Parathyroid adenoma (tissue), 2 donors: ENCODE measurements around the gene LMO4.

Experiments
- H2AFZ ChIP-seq: fragments of 300-600 bp; sonication (generic); one replicate; pipeline ENCODE4 v1.7.0; 2017; ENCODE audit warnings: antibody characterized with exemption, mild to moderate bottlenecking
- H3K27ac ChIP-seq: fragments of 300-600 bp; sonication (generic); one replicate; pipeline ENCODE4 v1.7.0; 2017
- H3K27me3 ChIP-seq: fragments of 300-600 bp; sonication (generic); one replicate; pipeline ENCODE4 v1.7.0; 2017; ENCODE audit warnings: low read length; ENCODE audit not compliant: control insufficient read depth, insufficient read depth
- H3K36me3 ChIP-seq: fragments of 300-600 bp; sonication (generic); one replicate; pipeline ENCODE4 v1.7.0; 2017; ENCODE audit warnings: low read length; ENCODE audit not compliant: control insufficient read depth, insufficient read depth
- H3K4me1 ChIP-seq: fragments of 300-600 bp; sonication (generic); one replicate; pipeline ENCODE4 v1.7.0; 2017; ENCODE audit warnings: control low read depth
- H3K4me2 ChIP-seq: fragments of 300-600 bp; sonication (generic); one replicate; pipeline ENCODE4 v1.7.0; 2017; ENCODE audit warnings: low read length
- H3K4me3 ChIP-seq: fragments of 300-600 bp; sonication (generic); one replicate; pipeline ENCODE4 v1.7.0; 2017; ENCODE audit warnings: low read depth, low read length
- H3K79me2 ChIP-seq: fragments of 300-600 bp; sonication (generic); one replicate; pipeline ENCODE4 v1.7.0; 2017; ENCODE audit warnings: control low read depth
- H3K9ac ChIP-seq: fragments of 300-600 bp; sonication (generic); one replicate; pipeline ENCODE4 v1.7.0; 2017; ENCODE audit warnings: mild to moderate bottlenecking
- H3K9me3 ChIP-seq: fragments of 300-600 bp; sonication (generic); one replicate; pipeline ENCODE4 v1.7.0; 2017; ENCODE audit warnings: low read length; ENCODE audit not compliant: control insufficient read depth
- CTCF ChIP-seq: fragments of 300-600 bp; sonication (generic); IDR thresholded peaks from one replicate; pipeline ENCODE4 v1.7.0; 2017; ENCODE audit warnings: antibody characterized with exemption, mild to moderate bottlenecking
- donor health status: primary hyperparathyroidism.

Gene LMO4

GRCh38 chr1:87355894-87356293, 27.2 kb downstream of the LMO4 start:
- no peak overlapping the region for H3K9ac ChIP-seq
- H3K9me3 ChIP-seq, result no peaks in the 10 kb centered on the region
- no peaks in the 10 kb centered on the region for H3K79me2 ChIP-seq
- no peak for TF ChIP-seq CTCF
- no peak overlapping the region for H2AFZ ChIP-seq
- H3K4me1 ChIP-seq, result no peaks in the 10 kb centered on the region
- no peak overlapping the region for H3K27ac ChIP-seq
- no peaks in the 10 kb centered on the region for H3K27me3 ChIP-seq
- no peaks in the 10 kb centered on the region for H3K36me3 ChIP-seq
- no peak overlapping the region for H3K4me3 ChIP-seq
- no peak overlapping the region for H3K4me2 ChIP-seq

GRCh38 chr1:87356591-87356990, 27.9 kb downstream of the LMO4 start:
- no peak overlapping the region for H3K27ac ChIP-seq
- no peaks in the 10 kb centered on the region for H3K27me3 ChIP-seq
- H3K36me3 ChIP-seq, result no peaks in the 10 kb centered on the region
- H3K9ac ChIP-seq, result no peak overlapping the region
- TF ChIP-seq CTCF, result no peak
- no peaks in the 10 kb centered on the region for H3K9me3 ChIP-seq
- H3K4me3 ChIP-seq, result no peak overlapping the region
- no peaks in the 10 kb centered on the region for H3K79me2 ChIP-seq
- H3K4me2 ChIP-seq, result no peak overlapping the region
- no peaks in the 10 kb centered on the region for H3K4me1 ChIP-seq
- H2AFZ ChIP-seq, result no peak overlapping the region

GRCh38 chr1:87358219-87358618, 29.5 kb downstream of the LMO4 start:
- Histone ChIP-seq H3K9ac (no peak overlapping the region), H3K4me2 (no peak overlapping the region), H3K4me1 (no peaks in the 10 kb centered on the region), H3K4me3 (no peak overlapping the region), H3K27ac (no peak overlapping the region), H2AFZ (no peak overlapping the region), H3K9me3 (no peaks in the 10 kb centered on the region), H3K27me3 (no peaks in the 10 kb centered on the region), H3K36me3 (no peaks in the 10 kb centered on the region), H3K79me2 (no peaks in the 10 kb centered on the region)
- TF ChIP-seq CTCF, result no peak

GRCh38 chr1:87359586-87359985, 30.9 kb downstream of the LMO4 start:
- Histone ChIP-seq H3K36me3 (no peaks in the 10 kb centered on the region), H3K4me3 (no peak overlapping the region), H3K9ac (no peak overlapping the region), H3K27me3 (no peaks in the 10 kb centered on the region), H3K4me1 (no peaks in the 10 kb centered on the region), H3K9me3 (no peaks in the 10 kb centered on the region), H2AFZ (no peak overlapping the region), H3K79me2 (no peaks in the 10 kb centered on the region), H3K4me2 (no peak overlapping the region), H3K27ac (no peak overlapping the region)
- no peak for TF ChIP-seq CTCF

- H3K4me2 ChIP-seq, result no peak overlapping the region
- H3K9ac ChIP-seq, result no peak overlapping the region
- no peaks in the 10 kb centered on the region for H3K4me1 ChIP-seq
- no peak overlapping the region for H3K27ac ChIP-seq
- no peaks in the 10 kb centered on the region for H3K27me3 ChIP-seq
- H3K36me3 ChIP-seq, result no peaks in the 10 kb centered on the region
- H3K9me3 ChIP-seq, result no peaks in the 10 kb centered on the region
- no peak overlapping the region for H2AFZ ChIP-seq
- TF ChIP-seq CTCF, result no peak
- no peak overlapping the region for H3K4me3 ChIP-seq
- H3K79me2 ChIP-seq, result no peaks in the 10 kb centered on the region
Measured at GRCh38 chr1:87362063-87362833, 33.6 kb downstream of the LMO4 start.
